Stromal cell of bone marrow (primary cell): ENCODE measurements around the gene SMG5.

ENCODE experiments used
- DNase-seq: peaks from one replicate; pipeline ENCODE4 v3.0.0-alpha.2; 2012; ENCODE audit warnings: low read depth

SMG5 gene

GRCh38 chr1:156212130-156212529 is 70.5 kb downstream of the SMG5 start:
- no peak for DNase-seq

- no peak for DNase-seq
Observed at GRCh38 chr1:156211243-156211642, 71.4 kb downstream of the SMG5 start.

- DNase-seq = no peak
Observed at GRCh38 chr1:156204686-156205085, 77.9 kb downstream of the SMG5 start.

- no peak for DNase-seq
Observed at GRCh38 chr1:156203331-156203730, 79.3 kb downstream of the SMG5 start.

- no peak for DNase-seq
Observed at GRCh38 chr1:156200044-156200443, 82.6 kb downstream of the SMG5 start.
